GM21526 (cell line): ENCODE results near the gene GALNT2.

Source experiments
- ATAC-seq: cut with Tn5 transposase; IDR thresholded peaks from one replicate; pipeline ENCODE4 v1.9.1; 2021; ENCODE audit warnings: moderate library complexity; ENCODE audit not compliant: unreplicated experiment, low FRiP score

GALNT2 gene

DNA sequence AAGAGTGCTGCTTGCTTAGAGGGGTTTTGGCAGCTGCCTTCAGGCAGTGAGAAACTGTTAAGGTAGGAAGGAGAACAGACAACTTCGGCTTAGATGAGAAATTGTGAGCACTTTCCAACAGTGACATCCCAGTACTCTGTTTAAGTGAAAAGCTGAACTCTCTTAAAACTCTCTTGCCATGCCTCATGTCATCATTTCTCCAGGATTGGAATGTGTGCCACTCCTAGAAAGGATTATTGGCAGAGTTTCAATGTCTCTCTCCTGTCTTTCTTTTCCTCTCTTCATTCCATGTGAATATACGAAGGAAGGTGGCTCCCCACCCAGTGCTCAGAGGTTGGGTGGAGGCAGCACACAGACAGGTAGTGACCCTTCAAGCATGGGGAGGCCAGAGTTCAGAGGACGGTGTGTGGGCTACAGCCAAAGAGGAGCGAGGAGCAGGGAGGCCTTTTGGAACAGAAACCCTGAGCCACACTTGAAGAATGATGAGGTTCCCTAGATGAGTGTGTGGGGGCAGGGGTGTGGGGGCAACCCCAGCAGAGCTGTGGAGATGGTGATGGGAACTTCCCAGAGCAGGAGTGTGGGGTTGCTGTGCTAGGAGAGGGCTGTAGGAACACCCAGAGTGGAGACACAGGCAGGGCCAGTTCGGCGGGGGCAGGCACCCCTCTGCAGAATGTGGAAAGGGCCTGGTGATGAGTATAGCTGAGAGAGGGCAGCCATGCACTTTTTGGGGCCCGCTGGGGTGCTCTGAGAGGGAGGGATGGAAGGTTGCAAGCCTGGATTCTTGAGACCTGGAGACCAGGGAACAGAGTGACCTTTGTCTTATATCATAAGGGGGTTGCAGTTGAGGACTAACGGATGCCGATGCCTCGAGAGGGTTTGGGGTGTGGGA, 58.8 kb downstream of the GALNT2 start:
- ATAC-seq = no peak

DNA sequence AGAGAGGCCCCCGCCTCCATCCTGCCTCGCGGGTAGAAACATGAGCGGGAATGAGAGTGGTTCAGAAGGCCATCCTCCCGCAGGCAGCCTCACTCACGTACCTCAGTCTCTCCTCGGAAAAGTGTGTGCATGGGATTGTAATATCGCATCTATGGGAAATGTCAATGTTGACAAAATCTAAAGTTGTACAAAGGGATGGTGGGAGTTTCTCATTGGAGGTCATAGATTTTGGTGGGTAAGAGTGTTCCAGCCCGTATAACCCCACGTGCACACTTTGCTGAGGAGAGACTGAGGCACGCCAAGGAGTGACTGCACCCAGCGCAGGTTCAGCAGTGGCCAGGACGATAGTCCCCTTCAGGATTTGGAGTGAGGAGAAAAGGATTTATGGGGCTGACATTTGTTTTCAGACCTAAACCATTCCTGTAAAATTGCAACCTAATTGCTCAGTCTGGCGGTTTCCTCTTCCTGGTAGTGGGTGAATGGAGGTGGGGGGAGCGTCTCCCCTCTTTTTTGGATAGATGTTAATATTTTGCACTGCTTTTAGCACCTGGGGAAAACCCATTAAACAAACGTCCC, 59.6 kb downstream of the GALNT2 start:
- no peak for ATAC-seq

DNA sequence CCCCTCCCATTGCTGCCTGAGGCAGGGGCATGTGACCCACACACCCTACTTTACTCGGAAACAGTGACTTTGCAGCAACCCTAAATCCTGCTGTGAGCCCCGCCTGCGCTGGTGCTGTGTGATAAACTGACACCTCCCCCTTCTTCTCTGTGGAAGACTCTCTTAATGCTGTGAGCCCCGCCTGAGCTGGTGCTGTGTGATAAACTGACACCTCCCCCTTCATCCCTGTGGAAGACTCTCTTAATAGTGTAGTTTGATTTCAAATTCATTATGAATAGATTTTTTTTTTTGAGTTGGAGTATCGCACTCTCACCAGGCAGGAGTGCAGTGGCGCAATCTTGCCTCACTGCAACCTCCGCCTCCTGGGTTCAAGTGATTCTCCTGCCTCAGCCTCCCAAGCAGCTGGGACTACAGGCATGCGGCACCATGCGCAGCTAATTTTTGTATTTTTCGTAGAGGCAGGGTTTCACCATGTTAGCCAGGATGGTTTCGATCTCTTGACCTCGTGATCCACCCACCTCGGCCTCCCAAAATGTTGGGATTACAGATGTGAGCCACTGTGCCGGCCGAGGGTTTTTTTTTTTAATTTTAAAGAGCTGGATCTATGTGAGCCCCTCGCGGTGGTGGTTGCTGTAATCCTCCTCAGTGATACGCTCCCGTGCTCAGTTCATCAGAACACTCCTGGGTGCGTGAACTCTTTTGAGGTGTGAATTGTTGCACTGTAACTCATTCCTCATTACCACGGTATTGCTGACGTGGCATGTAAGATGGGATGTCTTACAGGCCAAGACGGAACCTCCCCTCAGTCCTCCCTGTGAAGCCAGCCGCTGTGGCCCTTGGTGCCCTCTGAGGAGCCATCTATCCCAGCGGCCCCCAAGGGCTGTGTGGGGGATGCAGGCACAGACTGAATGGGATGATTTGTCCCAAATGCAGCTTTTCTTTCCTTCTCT, 60.3 kb downstream of the GALNT2 start:
- ATAC-seq = no peak

DNA sequence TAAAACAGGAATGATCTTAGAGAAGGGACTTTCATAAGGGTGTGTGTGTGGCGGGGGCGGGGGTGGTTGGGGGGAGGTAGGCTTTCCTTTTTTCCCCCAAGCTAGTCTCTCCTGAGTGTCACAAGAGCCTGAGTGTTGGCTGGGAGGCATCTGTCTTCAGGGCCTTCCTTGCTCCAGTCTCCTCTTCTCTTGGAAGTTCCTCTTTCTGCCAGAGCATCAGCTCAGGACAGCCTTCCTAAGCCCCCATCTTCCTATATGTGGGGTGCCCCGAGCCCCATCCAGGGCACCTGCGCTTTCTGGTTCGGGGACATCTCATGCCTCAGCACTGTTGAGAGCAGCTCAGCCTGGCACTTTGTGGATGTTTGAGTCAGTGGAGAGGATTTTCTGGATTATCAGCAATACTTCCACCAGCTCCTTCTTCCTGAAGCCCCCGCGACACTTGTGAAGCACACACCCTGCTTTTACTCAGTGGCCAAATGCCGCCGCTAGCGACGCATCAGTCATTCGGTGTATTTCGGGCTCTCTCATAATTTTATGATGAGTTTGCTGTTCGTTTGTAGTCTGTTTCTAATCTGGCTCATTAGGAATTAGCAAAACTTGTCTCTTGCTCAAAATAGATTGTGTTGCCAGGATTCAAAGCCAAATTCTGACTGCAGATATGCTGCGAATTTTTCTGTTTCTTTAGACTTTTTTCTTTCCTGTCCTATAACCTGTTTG, 61.7 kb downstream of the GALNT2 start:
- ATAC-seq = no peak

DNA sequence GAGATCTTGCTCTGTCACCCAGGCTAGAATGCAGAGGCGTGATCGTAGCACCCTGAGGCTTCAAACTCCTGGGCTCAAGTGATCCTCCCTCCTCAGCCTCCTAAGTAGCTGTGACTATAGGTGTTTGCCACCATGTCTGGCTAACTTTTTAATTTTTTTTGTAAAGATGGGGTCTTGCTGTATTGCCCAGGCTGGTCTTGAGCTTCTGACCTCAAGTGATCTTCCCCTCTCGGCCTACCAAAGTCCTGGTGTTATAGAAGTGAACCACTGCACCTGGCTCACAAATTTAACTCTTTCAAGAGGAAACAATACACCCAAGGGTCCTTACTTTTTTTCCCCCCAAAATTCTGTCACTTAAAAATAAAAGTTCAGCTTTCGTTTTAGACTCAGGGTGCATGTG, 62.3 kb downstream of the GALNT2 start:
- no peak for ATAC-seq

DNA sequence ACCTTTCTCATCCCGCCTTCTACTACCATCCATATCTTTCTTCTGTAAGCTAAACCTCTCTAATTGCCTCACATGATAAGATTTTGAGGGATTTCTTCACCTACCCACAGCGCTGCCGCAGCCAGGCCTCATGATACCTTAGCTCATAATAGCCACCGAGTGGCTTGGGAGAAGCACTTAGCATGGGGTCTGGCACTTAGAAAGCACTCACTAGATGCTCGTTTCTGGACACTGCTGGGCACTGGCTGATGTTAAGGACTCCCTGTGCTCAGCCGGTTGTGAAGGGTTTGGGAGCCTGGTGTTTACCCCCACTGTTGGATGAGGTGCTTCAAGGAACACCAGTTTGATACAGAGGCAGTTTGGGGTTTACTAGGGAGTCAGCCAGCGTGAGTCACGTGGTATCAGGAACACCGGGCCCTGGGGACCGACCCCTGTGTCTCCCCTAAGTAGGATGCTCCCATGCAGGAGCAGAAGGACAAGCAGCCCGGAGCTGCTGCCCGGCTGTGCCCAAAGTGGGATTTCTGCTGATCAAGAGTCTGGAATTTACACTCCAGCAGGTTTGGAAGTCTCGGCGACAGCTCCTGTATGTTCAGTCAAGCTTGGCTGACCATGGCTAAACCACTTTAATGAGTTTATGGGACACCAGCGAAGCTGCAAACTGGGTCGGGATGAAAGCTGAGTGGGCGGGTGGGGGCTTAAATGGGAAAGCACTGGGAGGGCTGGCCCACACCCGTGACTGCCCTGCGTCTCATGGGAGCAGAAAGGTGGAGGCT, 63.3 kb downstream of the GALNT2 start:
- no peak for ATAC-seq

DNA sequence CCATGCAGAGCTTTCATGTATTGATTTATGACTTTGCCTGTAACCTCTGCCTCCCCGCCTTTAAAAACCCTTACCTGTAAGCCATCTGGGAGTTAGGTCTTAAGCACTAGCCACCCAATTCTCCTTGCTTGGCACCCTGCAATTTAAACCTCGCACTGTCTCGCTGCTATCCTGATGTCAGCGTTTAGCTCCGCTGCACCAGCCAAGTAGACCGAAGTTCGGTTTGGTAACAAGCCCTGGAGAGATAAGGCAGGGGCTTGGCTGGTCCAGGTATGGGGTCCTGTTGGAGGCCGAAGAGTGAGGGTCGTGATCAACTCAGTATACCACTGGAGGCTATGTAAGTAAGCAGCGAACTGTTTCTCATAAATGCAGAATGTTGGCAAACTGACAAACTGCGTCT, 64.4 kb downstream of the GALNT2 start:
- ATAC-seq = no peak

DNA sequence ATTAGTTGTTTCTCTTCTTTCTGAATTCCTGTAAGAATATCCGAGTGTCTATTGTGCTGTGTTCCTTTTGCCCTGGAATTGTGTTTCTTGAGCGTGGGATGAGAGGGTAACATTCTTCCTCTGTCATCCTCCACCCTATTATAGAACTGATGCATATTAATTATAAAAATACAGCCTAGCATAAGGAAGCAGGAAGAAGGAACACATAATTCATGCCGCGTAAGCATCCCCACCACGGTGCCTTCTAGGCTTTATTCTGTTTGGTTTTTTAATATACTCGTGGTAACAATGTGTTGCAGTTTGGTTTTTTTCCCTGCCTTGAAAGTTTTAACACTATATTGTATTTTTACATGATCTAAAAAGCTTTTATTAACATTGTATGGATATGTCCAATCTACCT, 65.7 kb downstream of the GALNT2 start:
- ATAC-seq = no peak

DNA sequence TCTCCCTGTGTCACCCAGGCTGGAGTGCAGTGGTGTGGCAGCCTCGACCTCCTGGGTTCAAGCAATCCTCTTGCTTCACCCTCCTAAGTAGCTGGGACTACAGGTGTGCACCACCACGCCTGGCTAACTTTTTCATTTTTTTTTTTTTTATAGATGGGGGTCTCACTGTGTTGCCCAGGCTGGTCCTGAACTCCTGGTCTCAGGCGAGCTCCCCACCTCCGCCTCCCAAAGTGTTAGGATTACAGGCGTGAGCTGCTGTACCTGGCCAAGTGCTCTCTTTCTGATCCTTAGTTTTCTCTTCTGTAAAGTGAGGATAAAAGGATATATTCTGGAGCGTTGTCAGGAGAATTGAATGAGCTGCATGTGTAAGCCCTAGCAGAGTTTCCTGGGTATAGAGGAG, 68.7 kb downstream of the GALNT2 start:
- ATAC-seq = no peak

DNA sequence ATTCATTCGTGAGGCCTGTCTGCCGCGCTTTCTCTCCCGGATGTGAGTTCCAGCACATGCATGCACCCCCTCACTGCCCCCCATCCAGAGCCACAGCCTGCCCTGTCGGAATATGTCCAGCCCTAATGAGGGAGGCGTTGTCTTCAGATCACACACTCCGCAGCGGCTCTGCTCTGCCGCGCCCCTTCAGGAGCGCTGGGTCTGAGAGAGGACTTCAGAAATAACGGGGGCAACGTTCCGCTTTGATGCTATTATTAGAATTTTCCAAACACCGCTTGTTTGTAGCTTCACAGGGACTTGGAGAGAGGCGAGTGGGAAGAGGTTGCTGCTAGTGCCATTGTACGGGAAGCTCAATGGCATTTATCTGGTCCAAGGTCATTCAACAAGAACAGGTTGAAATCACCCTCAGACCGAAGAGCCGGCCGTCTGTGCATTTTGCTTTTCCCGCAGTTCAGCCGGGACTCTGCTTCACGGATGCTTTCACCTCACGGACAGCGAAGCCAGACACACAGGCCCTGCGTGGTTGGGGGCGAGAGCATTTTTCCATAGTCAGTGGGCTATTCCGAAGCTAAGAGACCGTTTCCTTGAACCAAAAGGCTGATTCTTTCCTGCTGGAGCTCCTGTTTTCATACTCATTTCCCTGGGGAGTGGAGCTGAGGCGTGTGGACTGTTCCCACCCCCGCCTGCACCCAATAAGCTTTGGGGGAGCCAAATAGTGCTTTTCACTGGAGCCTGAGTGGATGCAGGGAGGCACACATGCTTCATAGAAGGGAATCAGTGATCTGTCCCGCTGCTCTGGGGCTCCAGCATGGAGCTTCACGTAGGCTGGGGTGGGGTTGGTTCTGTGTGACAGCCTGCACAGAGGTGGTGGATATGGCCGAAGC, 69.7 kb downstream of the GALNT2 start:
- no peak for ATAC-seq

DNA sequence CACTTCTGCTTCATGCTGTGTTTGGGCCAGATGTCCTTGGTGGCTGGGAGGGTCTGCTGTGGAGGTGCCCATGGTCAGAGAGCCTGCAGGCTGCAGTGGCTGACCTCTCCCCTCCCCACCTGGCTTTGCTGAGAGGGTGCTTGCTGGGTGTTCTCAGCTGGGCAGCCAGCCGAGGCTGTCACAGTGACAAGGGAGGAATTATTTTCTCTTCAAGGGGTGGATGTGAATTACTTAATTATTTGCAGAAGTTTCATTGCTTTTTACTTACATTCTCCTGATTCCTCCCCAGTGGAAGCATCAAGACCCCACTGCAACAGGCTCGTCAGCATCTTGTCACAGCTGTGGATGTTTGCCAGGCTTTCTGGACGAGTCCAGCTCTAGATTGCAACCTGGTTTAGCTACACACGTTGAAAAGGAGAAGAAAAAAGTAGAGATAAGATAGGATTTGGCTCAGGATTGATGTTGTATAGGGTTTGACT, 70.3 kb downstream of the GALNT2 start:
- no peak for ATAC-seq

DNA sequence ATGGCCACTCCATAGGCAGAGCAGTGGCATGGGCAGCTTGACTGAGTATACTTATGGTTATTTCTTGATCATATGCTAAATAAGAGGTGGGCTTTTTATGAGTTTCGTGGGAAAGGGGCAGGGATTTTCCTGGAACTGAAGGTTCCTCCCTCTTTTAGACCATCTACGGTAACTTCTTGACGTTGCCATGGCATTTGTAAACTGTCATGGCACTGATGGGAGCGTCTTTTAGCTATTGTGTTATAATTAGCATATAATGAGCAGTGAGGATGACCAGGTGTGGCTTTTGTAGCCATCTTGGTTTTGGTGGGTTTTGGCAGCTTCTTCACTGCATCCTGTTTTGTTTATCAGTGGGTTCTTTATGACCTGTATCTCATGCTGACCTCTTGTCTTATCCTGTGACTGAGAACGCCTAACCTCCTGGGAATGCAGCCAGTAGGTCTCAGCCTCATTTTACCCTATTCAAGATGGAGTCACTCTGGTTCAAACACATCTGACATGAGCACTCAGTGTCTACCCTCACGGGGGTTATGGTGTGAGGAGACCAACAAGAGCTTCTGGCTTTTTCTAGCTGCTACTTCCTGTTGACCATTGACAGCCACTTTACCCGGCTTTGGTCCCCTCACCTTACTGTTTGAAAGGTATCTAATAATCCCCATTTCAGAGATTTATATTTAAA, 71.7 kb downstream of the GALNT2 start:
- ATAC-seq = no peak

DNA sequence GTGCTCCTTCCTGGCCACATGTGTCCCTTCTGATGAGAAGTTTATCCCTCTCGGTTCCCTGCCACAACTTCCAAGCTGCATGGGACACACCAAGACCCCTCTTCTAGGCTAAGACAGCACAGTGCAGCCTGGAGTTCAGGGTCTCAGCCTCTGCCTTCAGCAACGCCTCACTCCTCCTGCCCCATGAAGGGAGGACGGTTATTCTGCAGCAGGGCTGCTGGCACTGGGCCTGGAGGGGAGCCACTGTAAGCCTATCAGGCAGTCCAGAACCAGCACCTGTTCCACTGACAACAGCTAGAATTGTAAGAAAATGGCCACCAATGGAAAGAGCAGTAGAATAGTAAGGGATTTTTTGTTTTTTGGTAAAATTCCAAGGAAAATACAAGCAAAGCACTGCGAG, 72.3 kb downstream of the GALNT2 start:
- ATAC-seq = no peak

DNA sequence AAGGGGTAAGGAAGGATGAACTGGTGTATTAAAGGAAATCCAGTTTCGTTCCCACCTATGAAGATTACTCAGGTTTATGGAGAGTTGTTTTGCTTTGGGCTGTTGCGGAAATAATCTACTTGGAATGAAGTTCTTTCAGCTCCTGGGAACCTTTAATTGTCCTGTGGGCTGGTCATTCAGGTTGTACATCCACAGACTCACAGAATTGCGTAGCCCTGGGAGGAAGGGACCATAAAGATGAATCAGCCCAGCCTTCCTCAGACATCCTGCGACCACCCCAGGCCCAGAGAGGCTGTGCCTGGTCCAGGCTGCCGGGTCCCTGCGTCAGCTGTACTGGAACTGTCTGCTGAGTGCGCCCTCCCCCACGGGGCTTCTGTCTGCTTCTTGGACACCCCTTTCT, 72.7 kb downstream of the GALNT2 start:
- ATAC-seq = no peak

DNA sequence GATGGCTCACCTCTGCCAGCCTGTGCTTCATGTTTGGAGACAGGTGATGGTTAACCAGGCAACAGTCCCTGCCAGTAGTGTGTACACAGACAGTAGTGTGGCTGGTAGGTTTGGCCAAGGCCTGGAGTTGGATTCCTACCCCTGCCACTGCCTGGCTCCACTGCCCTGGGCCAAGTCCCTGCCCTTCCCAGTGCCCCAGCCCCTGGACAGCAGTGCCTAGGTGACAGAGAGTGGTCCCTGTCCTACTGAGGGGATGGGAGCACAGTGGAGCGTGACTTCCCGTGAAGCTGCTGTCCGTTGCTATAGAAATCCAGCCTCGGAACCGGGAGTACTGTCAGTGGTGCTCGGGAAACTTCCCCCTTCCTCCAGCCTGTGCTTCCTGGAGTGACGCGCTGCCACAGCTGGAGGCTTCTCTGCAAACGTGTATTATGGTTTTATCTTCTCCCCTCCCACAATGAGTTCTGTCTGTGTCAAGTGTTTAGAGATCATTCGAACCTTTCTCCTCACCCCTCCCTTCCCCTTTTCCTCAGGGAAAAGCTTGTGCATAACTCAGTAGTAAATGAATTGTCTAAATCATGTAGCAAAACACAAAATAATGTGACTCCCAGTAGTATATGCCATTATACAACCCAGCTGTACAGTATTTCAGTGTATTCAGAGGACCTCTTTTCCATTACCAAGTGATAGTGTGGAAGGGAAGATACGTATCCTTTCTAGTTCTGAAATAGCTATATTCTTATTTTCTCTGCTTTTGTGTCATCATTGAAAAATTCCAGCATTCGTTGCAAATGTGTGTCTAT, 73.4 kb downstream of the GALNT2 start:
- no peak for ATAC-seq

DNA sequence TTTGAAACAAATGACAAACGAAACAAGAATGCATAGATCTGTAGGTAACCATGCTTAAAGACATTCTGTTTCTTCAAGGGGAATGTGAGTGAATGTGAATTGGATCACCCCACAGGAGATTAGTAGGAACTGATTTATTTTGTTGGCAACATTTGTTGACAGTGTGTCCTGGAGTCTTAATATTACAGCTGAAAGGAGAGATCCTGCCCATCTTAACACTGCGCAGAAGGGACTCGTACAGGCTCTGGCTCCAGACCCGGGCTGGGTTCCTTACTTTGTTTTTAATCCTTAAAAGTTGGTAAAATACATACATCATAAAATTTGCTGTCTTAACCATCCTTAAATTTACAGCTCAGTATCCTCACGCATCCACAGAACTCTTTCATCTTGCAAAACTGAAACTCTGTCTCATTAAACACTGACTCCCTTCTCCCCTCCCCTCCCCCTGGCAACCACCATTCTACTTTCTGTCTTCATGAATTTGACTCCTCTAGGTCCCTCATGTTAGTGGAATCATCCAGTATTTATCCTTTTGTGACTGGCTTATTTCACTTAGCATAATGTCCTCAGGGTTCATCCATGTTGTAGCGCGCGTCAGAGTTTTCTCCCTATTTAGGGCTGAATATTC, 74.1 kb downstream of the GALNT2 start:
- ATAC-seq = no peak
